Osteocyte (in vitro differentiated cells): ENCODE results near the gene ABCD2. TPM values are rescaled to one million over a fixed set of nuclear protein-coding genes. Genes with fewer than 3 reads are reported as not detected.
A peak's percentile ranks its signal among the peaks of the same experiment; 100 is the strongest.

ENCODE experiments used
- DNase-seq: peaks from one replicate; pipeline ENCODE4 v3.0.0; 2021; ENCODE audit warnings: mixed read lengths; ENCODE audit not compliant: unreplicated experiment; ENCODE audit errors: extremely low spot score
- H3K27ac Mint-ChIP-seq: one replicate; pipeline ENCODE4 v1.8.0; 2021; ENCODE audit warnings: mild to moderate bottlenecking, mixed read lengths; ENCODE audit not compliant: unreplicated experiment
- H3K27me3 Mint-ChIP-seq: one replicate; pipeline ENCODE4 v1.8.0; 2021; ENCODE audit warnings: mixed read lengths; ENCODE audit not compliant: unreplicated experiment
- H3K36me3 Mint-ChIP-seq: one replicate; pipeline ENCODE4 v1.8.0; 2021; ENCODE audit warnings: mixed read lengths; ENCODE audit not compliant: unreplicated experiment
- H3K4me1 Mint-ChIP-seq: one replicate; pipeline ENCODE4 v1.8.0; 2021; ENCODE audit warnings: mixed read lengths; ENCODE audit not compliant: unreplicated experiment
- H3K4me3 Mint-ChIP-seq: one replicate; pipeline ENCODE4 v1.8.0; 2021; ENCODE audit warnings: mild to moderate bottlenecking, moderate library complexity, mixed read lengths; ENCODE audit not compliant: unreplicated experiment
- H3K9me3 Mint-ChIP-seq: one replicate; pipeline ENCODE4 v1.8.0; 2021; ENCODE audit warnings: mixed read lengths; ENCODE audit not compliant: unreplicated experiment
- CTCF ChIP-seq: fragments of 200-600 bp; sonication (generic); IDR thresholded peaks from 2 replicates; pipeline ENCODE4 v1.5.0; 2021; ENCODE audit warnings: antibody characterized with exemption, mild to moderate bottlenecking, moderate library complexity
- total RNA-seq: library from RNA; stranded (reverse); gene quantifications from 2 replicates; pipeline ENCODE4 v1.2.1, GENCODE V29; 2021

Gene ABCD2
- total RNA-seq, 1 donor from 2014 or later: not detected

GRCh38 chr12:39505023-39505422 lies 114.6 kb downstream of the ABCD2 start:
- Mint-ChIP-seq H3K9me3 (peaks cover 7% of the 10 kb centered on the region), H3K27ac (no peak overlapping the region)
- DNase-seq: no peak

DNA sequence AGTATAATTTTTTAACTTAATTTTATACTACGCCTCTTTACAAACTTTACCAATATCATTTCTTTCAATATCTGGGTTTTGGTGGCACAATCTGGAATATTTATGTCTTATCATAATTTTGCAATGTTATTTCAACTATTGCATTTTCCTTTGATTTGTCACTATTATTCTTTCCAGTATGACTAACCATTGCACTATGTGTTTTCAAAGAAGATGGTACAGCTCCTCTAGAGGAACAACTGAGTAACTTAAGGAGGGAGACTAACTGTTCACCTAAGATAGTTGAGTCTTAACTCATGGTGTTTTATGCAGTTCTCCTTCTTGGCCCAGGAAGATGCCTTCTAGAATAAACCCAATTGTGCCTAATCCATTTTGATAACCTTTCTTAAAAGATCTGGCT lies 116.2 kb downstream of the ABCD2 start:
- H3K27ac Mint-ChIP-seq: no peak overlapping the region
- no peaks in the 10 kb centered on the region for H3K36me3 Mint-ChIP-seq
- peak; percentile 34 for TF ChIP-seq CTCF
- peaks cover 7% of the 10 kb centered on the region for H3K9me3 Mint-ChIP-seq
- DNase-seq: no peak
- H3K4me3 Mint-ChIP-seq: no peak overlapping the region
- peaks cover 14% of the 10 kb centered on the region for H3K4me1 Mint-ChIP-seq
- no peaks in the 10 kb centered on the region for H3K27me3 Mint-ChIP-seq

More at GRCh38 chr12:39505023-39505422, 114.6 kb downstream of the ABCD2 start:
- TF ChIP-seq CTCF: no peak
- Mint-ChIP-seq H3K4me1 (peaks cover 14% of the 10 kb centered on the region), H3K36me3 (no peaks in the 10 kb centered on the region), H3K4me3 (no peak overlapping the region), H3K27me3 (no peaks in the 10 kb centered on the region)

DNA sequence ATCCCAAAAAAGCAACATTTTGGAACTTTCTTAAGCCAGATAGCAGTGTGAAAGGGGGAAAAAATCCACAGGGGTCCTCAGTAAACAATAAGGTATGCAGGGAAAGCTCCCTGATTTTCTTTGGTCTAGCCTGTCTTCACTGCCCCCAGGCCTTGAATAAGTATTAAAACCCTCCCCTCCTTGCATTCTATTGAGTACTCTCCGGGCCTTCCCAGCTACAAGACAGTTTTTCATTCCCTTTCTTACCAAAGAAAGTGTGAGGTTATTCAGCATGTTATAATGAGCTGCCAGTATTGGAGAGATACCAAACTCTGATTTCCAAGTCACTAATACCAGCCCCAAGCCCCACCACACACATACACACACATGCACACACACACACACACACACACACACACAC lies 116.9 kb downstream of the ABCD2 start:
- Mint-ChIP-seq H3K9me3 (peaks cover 7% of the 10 kb centered on the region), H3K36me3 (no peaks in the 10 kb centered on the region), H3K27ac (no peak overlapping the region), H3K4me1 (peaks cover 14% of the 10 kb centered on the region), H3K4me3 (no peak overlapping the region), H3K27me3 (no peaks in the 10 kb centered on the region)
- no peak for TF ChIP-seq CTCF
- no peak for DNase-seq

Other genes starting within 250 kb of the ABCD2 start
- 3.8 and 3.9 TPM in 2 replicates for gene KIF21A, start 176.7 kb downstream of the ABCD2 start, total RNA-seq